ENCODE measurements around the gene CORIN.
"Not testable (repeated sequence)": the region's sequence is repeated elsewhere in the genome, so short reads cannot be mapped to it uniquely, and the experiment has no call there.

CORIN gene

DNA sequence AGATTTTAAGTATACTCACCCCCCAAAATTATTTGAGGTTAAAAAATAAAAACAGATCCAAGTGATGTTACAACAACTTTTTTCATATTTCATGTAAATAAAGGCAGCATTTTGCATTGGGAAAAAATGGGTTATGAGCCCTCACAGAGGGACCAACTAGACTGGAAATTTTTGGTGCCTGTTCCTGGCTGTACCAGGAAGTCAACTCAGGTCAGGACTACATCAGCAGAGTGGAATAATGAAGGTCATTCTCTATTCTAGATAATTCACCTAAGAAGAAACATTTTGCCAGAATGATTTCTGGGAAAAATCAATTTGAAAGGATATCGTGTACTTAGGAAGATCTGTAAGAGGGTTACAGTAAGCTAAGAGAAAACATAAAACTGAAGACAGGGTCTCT is 66.8 kb downstream of the CORIN start:
- DNase-seq (ENCODE audit: low spot score): no peak

DNA sequence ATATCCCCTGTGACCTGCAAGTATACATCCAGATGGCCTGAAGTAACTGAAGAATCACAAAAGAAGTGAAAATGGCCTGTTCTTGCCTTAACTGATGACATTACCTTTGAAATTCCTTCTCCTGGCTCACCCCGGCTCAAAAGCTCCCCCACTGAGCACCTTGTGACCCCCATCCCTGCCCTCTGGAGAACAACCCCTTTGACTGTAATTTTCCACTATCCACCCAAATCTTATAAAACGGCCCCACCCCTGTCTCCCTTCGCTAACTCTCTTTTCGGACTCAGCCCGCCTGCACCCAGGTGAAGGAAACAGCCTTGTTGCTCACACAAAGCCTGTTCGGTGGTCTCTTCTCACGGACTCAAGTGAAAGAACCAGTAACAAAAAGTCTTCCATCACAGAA is 69.9 kb downstream of the CORIN start:
- not testable (repeated sequence) for DNase-seq (ENCODE audit: low spot score)

DNA sequence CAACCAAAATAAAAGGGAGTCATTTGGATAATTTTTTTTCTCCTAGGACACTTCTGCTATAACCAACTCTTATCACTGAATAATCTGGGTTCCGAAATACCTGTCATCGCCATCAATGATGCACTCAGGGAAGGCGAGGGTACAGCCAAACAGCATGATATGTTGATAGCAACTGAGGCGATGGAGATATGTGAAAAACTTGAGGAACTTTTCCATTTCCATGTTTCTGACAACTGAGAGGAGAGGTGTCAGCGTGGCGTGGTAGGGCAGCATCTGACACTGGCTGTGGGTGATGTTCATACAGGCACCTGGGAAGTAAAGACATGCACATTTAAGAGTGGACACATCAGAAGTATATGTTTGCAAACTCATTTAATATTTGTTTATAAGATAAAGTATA is 74.6 kb downstream of the CORIN start:
- DNase-seq (ENCODE audit: low spot score): no peak

DNA sequence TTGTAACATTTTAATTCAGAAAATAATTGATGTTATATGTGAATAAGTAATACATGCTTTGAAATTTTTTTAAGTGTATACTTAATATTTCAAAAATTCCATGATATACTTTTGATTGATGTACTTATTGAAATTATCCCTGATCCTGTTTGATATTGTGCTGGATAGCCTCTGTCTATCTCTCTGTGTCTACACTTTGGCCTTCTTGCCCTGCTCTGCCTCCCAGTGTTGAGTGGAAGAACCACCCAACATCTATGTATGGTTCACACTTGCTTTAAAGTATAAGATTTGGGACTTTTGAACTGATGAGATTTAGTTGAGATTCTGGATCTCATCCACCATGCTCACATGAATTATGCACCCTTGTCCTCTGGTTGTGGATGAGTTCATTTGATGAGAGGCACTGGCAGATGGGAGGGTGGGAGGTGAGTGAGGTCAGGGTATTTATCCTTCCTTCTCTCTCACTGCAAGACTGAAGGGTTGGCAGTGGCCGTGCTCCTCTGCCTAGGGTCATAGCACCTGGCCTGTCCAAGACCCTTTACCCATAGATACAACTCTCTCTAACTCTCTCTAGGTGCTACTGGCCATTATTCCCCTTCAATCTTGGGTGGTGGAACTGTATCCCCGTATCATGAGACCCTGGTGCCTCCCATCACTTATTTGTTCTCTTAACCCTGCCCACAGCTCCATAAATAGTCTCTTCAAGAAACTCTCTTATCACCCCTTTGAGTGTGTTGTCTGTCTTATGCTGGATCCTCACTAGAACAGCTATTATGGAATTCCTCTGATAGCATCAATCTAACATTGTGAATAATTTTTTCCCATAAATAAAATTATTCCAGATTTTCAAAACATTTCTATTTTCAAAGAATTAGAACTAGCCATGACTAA is 75.2 kb downstream of the CORIN start:
- DNase-seq (ENCODE audit: low spot score): no peak

DNA sequence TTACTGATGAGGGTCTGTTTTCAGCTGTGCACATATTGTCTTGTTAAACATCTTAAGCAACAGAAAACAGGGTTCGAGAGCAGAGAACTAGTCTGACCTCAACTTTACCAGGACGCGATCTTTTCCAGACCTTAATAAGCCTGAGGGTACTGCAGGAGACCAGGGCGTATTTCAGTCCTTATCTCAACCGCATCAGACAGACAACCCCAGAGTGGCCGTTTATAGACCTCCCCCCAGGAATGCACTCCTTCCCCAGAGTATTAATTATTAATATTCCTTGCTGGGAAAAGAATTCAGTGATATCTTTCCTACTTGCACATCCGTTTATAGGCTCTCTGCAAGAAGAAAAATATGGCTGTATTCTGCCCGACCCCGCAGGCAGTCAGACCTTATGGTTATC is 84.6 kb downstream of the CORIN start:
- not testable (repeated sequence) for DNase-seq (ENCODE audit: low spot score)

DNA sequence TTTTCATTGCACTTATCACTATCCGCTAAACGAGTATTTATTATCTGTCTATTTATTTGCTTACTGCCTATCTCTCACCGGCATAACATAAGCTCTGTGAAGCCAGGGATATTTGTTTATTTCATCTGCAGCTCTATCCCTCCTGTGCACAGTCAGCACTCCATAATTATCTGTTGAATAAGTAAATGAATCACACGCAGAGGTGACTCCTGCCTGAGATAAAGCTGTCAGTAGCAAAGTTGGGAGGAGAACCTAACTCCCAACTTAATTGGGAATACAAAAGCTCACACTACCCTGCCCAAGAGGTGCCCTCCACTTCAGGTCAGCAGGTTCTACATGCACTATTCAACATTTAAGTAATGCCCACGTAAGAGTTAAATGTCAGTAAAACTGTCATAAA is 85.7 kb downstream of the CORIN start:
- DNase-seq (ENCODE audit: low spot score): no peak

DNA sequence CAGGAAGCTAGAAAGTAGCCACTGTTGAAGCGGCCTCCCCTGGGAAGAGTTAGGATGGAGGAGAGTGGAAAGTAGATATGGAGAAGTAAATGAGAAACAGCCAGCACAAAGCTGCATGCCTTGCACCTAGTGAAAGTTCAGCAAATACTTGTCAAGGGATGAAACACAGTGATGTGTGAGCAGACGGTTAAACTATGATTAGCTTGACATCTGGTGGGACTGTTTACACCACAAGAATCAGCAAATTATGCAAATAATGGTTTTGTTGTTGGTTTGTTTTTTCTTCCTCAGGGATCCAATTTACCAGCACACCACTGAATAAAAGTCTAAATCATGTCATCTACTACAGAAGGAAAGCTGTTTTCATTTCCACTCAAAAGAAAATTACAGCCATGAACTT is 87.1 kb downstream of the CORIN start:
- no peak for DNase-seq (ENCODE audit: low spot score)

DNA sequence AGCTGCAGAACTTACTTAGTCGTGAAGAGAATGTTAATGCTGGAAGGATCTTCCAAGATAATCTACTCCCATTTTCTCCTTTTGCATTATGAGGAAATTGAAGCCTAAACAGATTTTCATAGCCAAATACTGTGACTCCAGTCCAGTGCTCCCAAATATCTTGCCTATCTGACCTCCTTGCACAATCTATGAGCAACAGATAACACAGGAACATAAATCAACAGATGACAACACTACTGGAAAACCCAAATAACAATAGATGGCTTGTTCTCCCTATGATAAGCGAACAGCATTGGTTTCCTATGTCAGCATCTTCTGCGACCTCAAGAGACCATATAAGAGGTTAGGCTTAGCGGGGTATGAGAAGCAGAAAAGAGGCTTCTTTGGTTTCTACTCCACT is 88.0 kb downstream of the CORIN start:
- no peak for DNase-seq (ENCODE audit: low spot score)

DNA sequence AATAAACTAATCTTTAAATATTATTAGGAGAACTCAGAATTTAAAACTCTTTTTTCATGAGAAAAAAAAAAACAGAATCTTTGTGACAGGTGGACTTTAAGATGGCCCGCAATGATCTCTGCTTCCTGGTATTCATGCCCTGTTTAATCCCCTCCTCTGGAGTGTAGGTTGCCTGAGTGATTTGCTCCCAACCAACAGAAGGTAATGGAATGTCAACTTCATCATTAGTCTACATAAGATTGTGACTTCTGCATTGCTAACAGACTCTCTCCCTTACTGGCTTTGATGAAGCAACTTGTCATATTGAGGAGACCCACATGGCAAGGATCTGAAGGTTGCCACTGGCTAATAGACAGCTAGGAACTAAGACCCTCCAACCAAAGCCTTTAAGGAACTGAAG is 88.8 kb downstream of the CORIN start:
- no peak for DNase-seq (ENCODE audit: low spot score)

DNA sequence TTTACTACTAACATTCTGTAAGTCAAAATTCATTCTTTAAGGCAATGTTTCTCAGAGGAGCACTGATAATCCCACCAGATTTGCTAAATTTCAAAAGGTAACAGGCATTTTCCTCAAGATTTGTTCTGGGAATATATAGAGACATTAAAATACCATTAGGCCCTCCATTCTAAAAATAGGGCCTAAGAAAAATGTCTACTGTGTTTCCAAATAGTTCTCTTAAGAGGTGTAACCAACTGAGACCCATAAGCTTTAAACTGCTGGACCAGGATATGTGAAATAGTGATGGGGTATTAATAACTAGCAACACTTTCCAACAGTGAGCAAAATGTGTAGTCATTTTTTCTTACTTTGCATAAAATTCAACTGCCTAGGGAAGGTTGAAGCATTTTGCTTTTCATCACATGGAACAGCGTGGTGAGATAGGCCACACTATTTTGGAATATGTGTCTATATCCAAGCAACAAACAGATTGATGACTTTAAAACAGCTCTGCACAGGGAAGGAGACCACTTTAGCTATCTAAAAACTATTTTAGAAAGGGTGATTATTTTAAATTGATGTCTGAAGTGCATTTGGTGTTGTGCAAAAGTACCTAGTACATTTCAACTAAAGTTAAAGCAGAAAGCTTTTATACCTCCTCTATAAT is 89.9 kb downstream of the CORIN start:
- no peak for DNase-seq (ENCODE audit: low spot score)

DNA sequence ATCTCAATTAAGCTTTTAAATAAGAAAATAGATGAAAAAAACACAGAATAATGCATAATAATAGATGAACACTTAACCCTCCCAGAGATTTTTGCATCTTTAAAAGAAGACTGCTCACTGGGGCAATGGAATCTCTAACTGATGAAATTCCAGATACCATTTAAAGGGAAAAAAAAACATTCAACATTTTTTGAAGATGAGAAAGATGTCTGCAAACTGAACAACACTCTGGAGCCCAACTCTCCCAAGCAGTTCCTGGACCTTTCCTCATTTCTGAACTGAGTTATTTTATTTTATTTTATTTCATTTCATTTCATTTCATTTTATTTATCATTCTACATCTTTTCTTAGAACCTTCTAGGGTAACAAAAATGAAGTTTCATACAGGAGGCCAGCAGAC is 90.7 kb downstream of the CORIN start:
- no peak for DNase-seq (ENCODE audit: low spot score)

DNA sequence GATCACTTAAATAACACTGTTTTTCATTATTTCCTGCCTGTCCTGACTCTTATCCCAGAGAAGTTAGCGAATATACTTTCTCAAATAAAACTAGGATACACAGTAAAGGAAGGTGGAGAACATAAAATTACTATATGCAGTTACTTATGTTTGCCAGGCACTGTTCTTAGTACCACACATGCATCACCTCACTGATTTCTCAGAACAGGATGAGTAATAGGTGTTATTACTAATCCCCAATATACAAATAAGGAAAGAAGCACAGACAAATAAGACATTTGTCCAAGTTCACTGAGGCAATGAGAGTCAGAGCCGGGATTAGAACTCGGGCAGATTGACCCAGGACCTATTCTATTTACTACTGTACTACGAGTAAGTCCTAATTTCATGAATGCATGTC is 91.7 kb downstream of the CORIN start:
- DNase-seq (ENCODE audit: low spot score): no peak

DNA sequence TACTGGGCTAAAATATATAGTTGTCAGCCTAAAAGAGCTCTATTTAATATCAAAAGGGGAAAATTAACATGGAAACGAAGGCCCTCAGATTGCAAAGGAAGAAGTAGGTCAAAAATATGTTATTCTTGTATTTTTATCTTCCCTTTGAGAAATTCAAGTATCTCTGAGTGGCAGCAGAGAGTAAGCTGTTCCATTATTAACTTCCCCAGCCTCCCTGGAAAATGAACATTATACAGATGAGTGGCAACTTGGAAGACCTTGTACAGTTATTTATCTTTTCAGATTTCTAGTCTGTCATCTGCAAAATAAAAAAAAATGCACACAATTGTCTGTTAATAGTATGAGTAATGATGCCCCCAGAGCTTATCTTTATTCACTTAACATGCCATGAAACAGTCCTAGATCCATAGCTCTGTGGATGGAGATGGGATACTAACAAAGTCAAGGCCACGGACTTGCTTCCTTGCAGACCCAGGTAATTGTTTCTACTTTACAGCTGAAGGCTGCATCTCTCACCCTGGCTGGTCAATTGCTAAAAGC is 93.0 kb downstream of the CORIN start:
- DNase-seq (ENCODE audit: low spot score): no peak

DNA sequence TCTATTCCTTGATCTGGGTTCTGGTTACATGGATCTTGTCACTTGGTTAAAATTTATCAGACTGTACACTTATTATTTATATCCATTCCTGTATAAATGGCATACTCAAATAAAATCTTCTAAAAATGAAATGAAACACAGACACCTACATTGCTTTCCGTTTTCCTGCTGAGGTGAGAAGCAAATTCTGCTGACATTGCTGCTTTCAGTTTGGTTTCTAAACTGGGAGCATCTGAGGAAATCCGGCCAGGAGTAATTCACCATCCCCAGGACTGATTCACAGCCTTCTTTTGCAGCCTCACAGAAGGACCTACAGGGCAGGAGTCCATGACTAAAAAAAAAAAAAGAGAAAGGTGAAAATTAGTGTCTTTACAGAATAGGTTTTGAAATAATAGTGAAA is 93.6 kb downstream of the CORIN start:
- no peak for DNase-seq (ENCODE audit: low spot score)

DNA sequence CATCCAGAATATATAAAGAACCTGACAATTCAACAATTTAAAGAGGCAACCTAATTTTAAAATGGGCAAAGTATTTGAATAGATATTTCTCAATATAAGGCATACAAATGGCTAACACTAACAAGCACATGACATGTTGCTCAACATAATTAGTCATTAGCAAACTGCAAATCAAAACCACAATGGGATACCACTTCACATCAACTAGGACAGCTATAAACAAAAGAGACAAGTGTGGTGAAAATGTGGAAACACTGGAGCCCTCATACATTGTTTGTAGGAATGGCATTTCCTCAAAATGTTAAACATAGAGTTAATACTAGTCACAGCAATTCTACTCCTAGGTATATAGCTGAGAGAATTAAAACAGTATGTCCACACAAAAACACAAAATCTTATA is 96.7 kb downstream of the CORIN start:
- DNase-seq (ENCODE audit: low spot score): no peak

DNA sequence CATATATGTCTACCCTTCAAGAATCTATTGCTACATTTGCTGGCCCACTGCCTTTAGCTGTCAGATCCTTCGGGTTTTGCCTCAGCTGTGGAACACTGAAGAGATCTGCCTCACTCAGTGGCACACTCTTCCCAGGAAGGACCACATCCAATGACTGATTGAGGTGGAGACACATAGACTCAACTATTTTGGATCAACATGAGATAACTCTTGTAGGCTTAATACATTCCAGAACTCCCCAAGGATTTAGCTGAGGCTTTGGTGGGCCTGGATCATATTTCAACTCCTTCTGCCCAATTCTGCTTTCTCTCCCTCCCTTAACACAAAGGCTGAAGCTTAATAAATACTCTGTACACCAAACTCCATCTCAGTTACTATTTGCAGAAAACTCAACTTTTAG is 100.5 kb downstream of the CORIN start:
- DNase-seq (ENCODE audit: low spot score): no peak

DNA sequence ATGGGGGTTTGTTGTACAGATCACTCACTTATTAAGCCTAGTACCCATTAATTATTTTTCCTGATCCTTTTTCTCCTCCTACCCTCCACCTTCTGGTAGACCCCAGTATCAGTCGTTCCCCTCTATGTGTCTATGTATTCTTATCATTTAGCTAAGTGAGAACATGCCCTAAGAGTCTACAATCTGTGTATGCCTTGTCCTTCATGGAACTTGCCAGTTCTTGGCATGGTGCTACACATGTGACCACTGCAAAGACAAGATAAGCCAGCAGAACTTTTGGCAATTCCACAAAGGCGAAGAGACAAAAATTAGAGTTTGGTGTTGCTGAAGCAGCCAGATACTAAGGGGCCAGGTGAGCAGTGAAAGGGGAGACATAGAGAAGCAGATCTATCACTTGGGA is 101.3 kb downstream of the CORIN start:
- DNase-seq (ENCODE audit: low spot score): no peak

DNA sequence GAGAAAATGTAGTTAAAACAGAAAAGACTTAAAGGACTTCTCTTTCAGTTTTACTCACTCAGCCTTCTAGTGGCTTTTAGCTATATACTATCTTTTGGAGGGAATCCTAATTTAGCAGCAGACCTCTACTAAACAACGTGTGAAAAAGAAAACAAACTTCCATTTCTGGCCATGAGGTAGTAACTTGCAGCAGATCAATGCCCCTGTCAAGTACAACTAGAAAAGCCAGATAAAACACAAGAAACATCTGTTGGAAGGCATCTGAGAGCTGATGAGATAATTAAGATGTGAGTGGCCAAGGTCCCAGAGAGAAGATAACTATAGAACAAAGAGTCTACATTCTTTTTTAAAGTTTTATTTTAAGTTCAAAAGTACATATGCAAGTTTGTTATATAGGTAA is 101.7 kb downstream of the CORIN start:
- no peak for DNase-seq (ENCODE audit: low spot score)

DNA sequence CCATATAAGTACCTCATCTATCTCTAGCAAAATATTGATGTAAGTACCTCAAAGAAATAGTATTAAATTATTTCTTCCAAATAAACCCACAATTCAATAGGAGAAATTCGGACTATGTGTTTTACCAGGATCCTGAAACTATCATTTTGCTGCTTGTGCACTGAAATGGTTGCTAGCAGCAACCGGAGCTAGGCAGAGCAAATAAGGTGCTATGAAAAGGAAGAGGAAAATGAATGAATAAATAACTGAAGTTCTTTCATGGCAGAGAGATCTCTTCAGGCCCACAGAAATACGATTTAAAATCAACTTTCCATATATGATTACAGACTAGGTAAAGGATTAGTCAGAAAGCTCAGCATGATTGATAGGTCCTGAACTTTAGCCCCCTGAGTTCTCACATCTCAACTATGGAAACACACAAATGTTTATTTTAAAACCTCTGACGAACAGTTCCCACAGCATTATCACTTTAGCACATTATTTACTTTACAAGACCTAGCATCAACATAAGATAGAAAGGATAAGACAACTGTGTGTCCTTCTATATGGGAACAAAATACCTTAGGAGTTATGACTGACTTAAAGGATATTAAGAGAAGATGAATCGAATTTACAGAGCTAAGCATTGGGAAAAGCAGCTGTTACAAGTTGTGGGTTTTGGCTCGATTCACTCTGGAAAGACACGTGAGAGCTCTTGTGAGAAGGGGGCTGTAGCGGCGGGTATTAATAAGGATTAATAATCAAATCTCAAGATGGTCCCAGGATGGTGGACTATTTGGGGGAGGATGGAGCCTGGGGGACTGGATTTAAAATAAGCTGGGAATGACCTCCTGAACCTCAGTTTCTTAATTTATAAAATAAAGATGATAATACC is 104.3 kb downstream of the CORIN start:
- no peak for DNase-seq (ENCODE audit: low spot score)

DNA sequence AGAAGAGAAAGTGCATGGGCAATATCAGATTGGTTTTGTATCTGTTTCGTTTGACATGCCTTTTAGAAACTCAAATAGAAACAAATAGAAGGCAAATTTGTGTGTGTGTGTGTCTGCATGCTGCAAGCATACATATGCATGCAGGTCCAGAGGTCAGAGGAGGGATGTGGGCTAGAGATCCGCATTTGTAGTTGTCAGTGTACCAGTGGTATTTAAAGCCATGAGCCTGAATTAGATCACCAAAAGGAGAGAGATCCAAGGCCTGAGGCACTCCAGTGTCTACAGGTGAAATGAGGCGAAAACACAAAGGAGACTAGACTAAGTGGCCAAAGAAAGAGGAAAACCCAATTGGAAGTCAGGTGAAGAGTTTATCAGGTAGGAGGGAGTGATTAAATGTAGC is 106.7 kb downstream of the CORIN start:
- DNase-seq (ENCODE audit: low spot score): no peak

DNA sequence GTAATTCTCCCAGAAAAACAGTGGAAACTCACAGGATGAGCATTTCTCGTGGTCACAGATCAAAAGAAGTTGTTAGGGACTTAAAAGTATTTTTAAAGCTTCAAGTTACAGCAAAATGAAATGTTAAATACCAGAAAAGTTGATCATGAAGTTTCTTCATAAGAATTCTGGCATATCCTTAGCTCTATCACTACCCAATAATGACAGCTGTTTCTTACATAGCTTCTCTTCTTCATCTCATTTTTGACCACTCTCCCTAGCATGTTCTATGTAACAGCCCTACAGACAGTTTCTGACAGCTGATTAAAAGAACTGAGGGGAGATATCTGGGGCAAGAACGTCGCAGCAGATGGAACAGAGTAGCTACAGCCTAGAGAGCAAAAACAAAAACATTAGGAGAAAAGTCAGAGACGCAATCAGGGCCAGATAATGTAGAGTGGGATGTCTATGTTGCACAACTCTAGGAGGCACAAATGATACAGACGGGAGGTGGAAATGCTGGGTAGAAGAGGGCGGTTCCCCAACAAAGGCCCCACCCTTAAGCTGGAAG is 108.7 kb downstream of the CORIN start:
- no peak for DNase-seq (ENCODE audit: low spot score)

DNA sequence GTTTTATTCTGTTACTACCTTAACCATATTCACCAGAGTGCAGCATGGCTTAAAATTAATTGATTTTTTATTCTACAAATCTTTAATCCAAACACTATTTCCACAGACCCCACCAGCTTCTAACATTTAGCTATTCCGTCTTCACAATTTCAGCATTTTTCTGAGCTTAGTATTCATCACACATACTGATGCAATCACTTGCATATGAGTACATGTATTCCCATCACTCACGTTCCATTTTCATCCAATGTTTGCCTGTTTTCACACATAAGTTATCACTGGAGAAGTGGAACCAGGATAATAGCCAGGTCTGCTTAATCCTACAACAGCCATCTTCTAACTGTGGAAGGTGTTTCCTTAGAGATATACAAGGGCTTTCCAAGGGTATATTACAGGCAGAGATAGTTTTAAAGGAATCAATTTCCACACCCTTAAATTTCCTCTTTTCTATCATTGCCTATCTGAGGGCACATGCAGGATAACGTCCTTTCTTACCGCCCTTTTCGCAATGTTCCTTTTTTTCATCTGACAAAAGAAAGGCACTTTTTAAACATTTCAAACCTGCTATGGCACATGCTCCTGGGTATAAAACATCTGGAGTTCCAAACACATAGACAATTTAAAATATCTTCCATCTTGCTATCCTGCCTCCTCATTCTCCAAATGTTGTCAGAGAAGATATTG is 115.8 kb downstream of the CORIN start:
- no peak for DNase-seq (ENCODE audit: low spot score)

Measured in CD4-positive, alpha-beta T cell treated with Interleukin-2 at 100 ng/mL for 4 hours (primary cell).